Fibroblast of pulmonary artery (primary cell): Measurements from ENCODE around the gene KCNQ2.

Source experiments
- DNase-seq: peaks from one replicate; pipeline ENCODE4 v3.0.0-alpha.2; 2010; ENCODE audit warnings: low read depth
- H3K4me3 ChIP-seq: replicated peaks from 2 replicates; pipeline ENCODE4 v1.5.1; 2011; ENCODE audit warnings: low read depth, mild to moderate bottlenecking, control low read depth, low read length, moderate library complexity
- TF ChIP-seq, protein P1 (sequence below): IDR thresholded peaks from 2 replicates; pipeline ENCODE4 v1.5.1; 2011; ENCODE audit warnings: mild to moderate bottlenecking, control low read depth, low read length, inconsistent platforms; ENCODE audit errors: missing control alignments

KCNQ2 gene

DNA sequence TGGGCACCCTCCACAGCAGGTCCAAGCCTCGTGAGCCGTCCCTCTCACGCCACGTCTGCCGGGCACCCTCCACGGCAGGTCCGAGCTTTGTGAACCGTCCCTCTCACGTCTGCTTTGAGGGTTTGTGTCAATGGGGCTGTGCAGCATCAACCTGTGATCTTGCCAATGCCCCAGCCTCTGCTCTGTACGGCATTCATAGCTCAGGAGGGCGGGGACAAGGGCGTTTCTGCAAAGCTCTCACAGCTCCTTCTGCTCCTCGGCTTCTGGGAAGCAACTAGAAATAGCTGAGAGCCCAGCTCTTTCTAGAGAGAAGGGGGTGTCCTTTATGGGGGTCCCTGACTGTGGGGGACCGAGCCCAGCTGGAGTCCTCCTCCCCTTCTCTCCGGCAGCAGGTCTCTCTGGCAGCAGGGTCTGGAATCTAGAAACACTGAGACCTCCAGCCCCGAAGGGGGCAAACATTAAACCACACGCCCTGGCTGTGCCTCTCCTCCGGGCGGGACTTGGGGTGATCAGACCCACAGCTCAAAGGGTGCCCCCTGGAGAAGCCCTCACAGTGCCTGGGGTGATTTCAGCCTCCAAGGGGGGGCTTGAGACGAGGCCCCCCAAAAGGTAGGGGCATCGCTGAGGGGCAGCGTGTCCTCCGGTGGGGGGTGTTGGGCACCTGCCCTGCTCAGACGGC, 70.1 kb downstream of the KCNQ2 start:
- no peak overlapping the region for H3K4me3 ChIP-seq
- no peak for DNase-seq
- TF ChIP-seq, protein P1, sequence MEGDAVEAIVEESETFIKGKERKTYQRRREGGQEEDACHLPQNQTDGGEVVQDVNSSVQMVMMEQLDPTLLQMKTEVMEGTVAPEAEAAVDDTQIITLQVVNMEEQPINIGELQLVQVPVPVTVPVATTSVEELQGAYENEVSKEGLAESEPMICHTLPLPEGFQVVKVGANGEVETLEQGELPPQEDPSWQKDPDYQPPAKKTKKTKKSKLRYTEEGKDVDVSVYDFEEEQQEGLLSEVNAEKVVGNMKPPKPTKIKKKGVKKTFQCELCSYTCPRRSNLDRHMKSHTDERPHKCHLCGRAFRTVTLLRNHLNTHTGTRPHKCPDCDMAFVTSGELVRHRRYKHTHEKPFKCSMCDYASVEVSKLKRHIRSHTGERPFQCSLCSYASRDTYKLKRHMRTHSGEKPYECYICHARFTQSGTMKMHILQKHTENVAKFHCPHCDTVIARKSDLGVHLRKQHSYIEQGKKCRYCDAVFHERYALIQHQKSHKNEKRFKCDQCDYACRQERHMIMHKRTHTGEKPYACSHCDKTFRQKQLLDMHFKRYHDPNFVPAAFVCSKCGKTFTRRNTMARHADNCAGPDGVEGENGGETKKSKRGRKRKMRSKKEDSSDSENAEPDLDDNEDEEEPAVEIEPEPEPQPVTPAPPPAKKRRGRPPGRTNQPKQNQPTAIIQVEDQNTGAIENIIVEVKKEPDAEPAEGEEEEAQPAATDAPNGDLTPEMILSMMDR, result no peak

DNA sequence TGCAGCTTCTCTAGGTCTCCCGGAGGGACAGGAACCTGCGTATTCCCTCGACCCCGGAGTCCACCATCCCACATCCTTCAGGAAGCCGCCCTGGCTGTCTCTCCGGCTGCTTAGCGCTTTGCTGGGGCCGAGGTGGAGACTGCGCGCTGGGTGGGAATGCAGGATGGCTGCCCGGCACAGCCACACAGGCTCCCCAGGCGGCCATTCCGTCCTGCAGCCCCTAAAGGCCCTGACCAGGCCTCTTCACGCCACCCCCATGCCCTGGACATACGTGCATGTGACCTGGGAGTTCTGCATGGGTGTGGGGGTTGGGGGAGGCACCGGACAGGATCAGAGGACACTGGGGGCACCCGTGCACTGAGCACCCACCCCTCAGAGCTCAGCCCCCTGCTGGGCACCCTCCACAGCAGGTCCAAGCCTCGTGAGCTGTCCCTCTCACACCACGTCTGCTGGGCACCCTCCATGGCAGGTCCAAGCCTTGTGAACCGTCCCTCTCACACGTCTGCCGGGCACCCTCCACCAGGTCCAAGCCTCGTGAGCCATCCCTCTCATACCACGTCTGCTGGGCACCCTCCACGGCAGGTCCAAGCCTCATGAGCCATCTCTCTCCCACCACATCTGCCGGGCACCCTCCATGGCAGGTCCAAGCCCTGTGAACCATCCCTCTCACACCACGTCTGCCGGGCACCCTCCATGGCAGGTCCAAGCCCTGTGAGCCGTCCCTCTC, 70.9 kb downstream of the KCNQ2 start:
- H3K4me3 ChIP-seq, result no peak overlapping the region
- TF ChIP-seq, protein P1, result no peak
- no peak for DNase-seq

DNA sequence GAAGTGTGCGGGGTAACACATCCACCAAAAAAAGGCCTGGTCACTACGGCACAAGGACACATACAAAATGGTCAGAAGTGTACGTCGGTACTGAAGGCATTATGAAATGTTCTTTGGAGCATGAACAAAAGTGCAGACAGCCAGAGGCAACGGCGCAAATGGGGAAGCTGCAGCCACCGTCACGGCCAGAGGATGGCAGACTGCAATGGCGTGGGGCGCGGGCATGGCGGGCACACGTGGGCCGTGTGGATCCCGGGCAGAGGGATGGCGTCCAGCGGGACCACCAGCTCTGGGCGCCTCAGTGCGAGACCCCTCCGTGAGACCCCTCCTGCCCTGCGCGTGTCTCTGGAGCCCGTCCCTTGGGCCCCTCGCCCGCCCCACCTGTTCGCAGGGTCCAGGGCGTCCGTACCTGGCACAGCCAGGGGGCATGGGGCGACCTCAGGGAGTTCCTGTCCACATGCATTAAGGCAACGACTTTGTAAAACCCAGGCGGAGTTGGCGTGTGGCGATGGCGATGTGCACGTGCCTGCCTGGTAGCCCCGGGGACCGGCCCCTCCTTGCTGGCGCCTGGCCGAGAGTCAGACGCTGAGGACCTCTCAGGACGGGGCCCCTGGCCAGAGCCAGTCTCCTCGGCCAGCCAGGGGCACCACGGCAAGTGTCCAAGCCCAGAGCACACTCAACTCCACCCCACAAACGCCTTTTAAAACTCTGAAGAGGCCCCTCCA, 71.8 kb downstream of the KCNQ2 start:
- DNase-seq, result no peak
- TF ChIP-seq, protein P1, result no peak
- H3K4me3 ChIP-seq, result no peak overlapping the region

DNA sequence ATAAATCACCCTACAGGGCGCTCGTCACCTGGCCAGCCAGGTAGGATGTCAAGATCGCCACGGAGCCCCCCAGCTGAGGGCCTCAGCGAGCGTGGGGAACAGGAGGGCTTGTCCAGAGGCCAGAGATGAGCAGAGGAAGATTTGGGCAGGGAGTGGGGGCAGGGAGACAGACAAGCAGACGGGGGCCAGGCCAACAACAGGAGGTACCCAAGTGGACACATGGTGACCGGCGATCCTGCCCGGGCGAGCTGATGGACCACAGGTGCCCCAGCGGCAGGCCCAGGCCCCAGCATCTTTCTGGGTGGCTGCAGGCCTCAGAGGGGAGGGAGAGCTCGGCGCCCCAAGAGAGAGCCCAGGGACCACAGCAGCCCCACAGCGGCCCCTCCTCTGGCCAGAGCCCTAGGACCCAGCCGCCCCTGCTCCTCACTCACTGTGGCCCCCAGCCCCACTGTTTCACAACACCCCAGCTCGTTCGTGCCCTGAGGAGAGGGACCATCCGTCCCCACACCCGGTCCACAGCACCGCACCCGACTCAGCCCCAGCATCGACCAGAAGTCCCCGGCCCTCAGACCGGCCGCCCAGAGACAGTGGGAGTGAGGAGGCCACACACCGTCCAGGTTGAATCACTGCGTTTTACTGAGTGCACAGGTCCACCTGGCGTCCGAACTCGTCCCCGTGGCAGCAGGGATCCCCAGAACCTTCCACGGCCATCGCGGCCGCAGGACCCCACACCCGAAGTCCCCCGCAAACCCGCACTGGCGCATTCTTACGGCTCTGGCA, 72.7 kb downstream of the KCNQ2 start:
- TF ChIP-seq, protein P1, result no peak
- no peak for DNase-seq
- no peak overlapping the region for H3K4me3 ChIP-seq

DNA sequence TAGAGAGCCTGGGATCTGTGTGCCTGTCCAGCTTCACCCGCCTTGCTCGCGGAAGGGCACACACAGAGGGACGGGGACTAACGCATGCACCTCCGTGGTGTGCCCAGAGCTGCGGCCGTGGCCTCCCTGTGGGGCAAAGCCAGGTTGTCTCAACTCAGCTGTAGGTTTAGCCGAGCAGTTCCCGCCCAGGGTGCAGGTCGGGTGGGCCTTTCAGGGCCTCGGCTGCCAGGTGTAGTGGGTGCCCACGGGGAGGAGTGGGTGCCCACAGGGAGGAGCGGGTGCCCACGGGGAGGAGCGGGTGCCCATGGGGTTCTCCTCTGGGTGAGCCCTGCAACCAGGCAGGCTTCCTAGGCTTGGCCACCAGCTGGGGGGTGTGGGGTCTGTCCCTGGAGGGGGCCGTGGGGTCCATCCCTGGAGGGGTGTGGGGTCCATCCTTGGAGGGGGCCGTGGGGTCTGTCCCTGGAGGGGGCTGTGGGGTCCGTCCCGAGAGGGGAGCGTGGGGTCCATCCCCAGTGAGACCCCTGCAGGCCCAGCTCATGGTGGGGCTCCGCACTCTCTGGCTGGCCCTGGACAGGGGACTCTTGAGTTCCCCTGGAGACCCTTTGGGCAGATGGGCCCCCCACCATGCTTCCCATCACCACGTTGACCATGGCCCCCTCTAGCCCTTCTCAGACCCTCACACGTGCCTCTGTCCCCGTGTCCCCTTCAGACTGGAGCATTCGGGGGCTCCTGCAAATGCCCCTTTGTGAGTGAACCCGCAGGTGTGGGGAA, 73.5 kb downstream of the KCNQ2 start:
- no peak overlapping the region for H3K4me3 ChIP-seq
- DNase-seq, result no peak
- TF ChIP-seq, protein P1, result no peak

DNA sequence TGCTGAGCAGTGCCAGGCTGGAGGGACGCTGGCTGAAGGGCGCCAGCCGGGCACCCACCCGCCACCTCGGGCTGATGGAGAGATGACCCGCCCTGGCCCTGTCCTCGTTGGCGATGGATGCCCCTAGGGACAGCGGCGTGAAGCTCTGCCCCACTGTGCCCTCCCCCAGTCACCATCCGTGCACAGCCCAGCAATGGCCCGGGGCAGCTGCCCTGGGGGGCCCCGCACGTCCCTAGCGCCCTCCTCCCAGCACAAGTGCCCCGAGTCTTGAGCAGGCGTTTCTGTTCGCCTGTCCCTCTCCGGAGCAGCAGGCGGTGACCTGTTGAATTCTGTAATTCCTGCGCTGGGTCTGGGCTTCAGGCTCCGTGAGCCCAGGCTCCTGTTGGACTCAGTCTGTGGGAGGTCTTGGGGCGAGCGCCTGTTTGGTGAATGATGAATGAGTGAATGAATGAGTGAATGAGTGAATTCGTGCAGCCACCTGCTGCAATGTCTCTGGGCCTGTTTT, 74.5 kb downstream of the KCNQ2 start:
- H3K4me3 ChIP-seq, result no peak overlapping the region
- TF ChIP-seq, protein P1, result no peak
- no peak for DNase-seq
